Ovary (tissue), 3 donors: ENCODE data around the gene THSD4.

Experiments
- CTCF ChIP-seq, 3 donors: fragments of 450-650 bp in 2 of 3; fragments of 200-600 bp in 1 of 3; IDR thresholded peaks; one replicate each; pipeline versions ENCODE4 v1.5.1 to v1.8.0; 2016 to 2022; ENCODE audit warnings: antibody characterized with exemption in 3 of 3, mild to moderate bottlenecking in 1 of 3
- EP300 ChIP-seq: sonication (generic); formaldehyde crosslinking; IDR thresholded peaks from one replicate; pipeline ENCODE4 v1.6.1; 2017; ENCODE audit warnings: antibody characterized with exemption
- POLR2A ChIP-seq: fragments of 450-650 bp; IDR thresholded peaks from one replicate; pipeline ENCODE4 v1.6.1; 2017; ENCODE audit warnings: antibody characterized with exemption, mild to moderate bottlenecking, moderate library complexity
- donor health status: DM: no; HTN: no; CAD: no.

DNA sequence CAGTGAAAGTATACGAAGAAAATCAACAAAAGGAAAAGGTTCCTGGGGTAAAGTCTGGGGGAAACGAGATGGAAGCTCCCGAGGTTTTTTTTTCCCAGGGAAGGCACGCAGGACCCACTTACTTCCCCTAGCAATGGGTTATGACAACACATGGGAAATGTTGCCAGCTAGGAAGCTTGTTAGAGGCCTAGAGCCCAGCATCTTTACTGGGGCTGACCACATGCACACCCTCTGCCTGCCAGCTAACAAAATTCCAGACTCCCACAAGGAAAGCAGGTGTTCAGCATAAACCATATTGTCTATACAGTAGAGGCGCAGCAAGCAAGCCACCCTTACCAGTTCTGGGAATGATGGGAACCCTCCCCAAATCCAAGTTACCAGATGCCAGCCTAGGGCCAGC is 436.3 kb downstream of the THSD4 start:
- no peak for TF ChIP-seq CTCF (IDR thresholded peaks at IDR 0.05)
- no peak for TF ChIP-seq POLR2A
- TF ChIP-seq EP300 = no peak
